ENCODE data around the gene RHOA.
"Not testable (repeated sequence)": the region's sequence is repeated elsewhere in the genome, so short reads cannot be mapped to it uniquely, and the experiment has no call there.

Gene RHOA

GRCh38 chr3:49410846-49411534 lies 786 bp downstream of the RHOA start:
- no peak for DNase-seq

- no peak for DNase-seq
Observed at GRCh38 chr3:49410066-49410845, 1.5 kb downstream of the RHOA start.

DNA sequence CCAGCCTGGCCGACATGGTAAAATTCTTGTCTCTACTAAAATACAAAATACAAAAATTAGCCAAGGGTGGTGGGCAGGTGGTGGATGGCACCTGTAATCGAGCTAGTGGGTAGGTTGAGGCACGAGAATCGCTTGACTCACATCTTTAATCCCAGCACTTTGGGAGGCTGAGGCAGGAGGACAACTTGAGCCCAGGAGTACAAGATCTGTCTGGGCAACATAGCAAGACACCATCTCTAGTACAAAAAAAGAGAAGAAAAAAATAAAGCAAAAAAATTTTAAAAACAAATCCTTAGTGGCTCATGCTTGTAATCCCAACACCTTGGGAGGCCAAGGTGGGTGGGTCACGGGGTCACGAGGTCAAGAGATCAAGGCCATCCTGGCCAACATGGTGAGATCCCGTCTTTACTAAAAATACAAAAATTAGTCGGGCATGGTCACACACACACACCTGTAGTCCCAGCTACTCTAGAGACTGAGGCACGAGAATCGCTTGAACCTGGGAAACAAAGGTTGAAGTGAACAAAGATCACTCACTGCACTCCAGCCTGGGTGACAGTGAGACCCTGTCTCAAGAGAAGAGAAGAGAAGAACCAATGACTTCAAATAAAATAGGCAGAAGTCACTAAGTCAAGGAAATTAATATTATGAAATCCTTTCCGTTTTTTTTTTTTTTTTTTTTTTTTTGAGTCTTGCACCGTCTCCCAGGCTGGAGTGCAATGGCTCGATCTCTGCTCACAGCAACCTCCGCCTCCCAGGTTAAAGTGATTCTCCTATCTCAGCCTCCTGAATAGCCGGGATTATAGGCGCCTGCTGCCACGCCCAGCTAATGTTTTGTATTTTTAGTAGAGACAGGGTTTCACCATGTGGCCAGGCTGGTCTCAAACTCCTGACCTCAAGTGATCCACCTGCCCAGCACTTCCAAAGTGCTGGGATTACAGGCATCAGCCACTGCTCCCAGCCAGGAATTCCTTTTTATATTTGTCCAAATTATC lies 4.9 kb downstream of the RHOA start:
- no peak for DNase-seq

GRCh38 chr3:49405570-49405969 lies 6.2 kb downstream of the RHOA start:
- DNase-seq: not testable (repeated sequence)

DNA sequence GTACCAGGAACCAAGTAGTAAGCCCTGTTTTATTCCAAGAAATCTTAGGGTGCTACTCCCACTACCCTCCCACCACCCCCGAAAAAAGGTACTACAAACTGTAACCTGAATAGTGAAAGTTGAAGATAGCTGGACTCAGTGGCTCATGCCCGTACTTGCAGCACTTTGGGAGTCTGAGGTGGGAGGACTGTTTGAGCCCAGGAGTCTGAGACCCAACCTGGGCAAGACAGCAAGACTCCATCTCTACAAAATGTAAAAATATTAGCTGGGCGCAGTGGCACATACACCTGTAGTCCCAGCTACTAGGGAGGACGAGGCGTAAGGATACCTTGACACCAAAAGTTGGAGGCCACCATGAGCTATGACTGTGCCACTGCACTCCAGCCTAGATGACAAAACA lies 7.9 kb downstream of the RHOA start:
- no peak for DNase-seq

DNA sequence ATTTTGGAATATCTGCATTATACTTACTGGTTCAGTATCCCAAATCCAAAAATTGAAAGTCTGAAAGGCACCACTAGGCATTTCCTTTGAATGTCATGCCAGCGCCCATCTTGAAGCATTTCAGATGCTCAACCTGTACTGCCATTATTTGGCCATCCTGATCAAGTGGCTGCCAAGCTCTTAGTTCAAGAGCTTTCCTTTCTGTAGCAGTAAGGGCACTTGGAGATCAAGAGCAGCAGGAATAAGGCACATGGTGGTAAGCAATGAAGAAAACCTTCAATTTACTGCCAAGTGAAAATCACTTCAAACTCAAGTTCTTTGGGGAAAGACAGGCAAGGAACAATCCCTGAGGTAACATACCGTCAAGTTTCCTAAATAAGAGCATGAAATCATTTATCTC lies 10.0 kb downstream of the RHOA start:
- no peak for DNase-seq

DNA sequence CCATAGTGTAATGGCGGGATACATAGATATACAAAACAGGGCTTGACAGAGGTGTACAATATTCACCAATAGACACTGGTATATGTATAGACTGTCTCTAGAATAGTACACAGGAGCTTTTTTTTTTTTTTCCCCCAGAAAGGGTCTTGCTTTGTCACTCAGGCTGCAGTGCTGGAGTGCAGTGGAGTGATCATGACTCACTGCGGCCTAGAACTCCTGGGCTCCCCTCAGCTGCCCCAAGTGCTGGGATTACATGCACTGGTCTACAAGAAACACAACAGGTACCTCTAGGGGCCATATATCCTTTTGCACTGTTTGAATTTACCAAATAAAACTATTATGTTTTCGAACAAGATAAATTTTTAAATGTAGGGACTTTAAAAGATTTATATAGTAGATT lies 12.3 kb downstream of the RHOA start:
- no peak for DNase-seq

GRCh38 chr3:49397470-49397869 lies 14.3 kb downstream of the RHOA start:
- no peak for DNase-seq

GRCh38 chr3:49391310-49391709 lies 20.5 kb downstream of the RHOA start:
- DNase-seq: not testable (repeated sequence)

GRCh38 chr3:49389297-49389696 lies 22.5 kb downstream of the RHOA start:
- DNase-seq: no peak

DNA sequence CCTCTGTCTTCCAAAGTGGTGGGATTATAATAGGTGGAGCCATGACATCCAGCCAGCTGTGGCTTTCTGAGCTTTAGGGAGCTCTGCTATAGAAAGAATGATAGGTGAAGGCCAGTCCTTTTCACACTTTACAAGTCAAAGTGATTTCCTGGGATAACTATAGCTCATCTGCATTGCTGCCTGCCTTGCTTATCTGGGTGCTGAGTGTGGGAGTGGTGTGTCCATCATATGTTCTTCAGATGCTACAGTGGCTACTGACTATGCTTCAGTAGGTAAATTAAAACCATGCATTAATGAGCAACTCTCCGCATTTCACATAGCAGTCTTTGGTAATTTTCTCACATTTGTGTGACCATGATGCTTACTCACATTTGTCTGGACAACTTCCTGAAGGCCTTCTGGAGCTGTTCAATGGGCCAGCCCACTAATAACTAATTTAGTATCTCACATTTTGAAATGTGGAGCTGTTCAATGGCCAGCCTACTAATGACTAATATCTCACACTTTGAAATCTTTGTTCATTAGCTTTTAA lies 23.4 kb downstream of the RHOA start:
- no peak for DNase-seq

GRCh38 chr3:49387721-49388120 lies 24.1 kb downstream of the RHOA start:
- DNase-seq: no peak

DNA sequence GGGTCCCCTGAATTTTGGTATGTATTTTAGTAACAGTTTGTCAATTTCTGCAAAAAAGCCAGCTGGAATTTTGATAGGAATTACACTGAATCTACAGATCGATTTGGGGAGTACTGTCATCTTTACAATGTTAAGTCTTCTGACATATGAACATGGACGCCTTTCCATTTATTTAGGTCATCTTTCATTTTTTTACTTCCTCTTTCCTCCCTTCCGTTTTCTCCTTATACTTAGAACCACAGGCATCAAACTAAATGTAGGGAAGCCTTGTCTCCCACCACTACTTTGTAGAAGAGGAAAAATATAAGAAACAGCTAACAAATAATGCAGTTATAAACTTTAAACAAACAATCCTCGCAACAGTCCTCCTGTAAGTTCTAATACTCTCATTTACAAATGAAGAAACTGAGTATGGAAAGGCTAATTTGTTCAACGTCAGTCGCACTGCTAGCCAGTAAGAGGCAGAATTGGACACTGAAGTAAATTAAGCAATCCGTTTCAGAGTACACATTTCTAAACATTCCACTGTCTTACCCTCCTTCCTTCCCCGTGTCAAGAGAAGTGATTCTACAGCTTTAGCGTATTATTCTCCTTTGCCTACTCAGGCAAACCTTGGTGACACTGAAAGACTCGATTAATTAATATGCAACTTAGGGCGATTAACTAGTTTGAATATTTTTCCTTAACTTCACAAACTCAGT lies 25.6 kb downstream of the RHOA start:
- no peak for DNase-seq

- no peak for DNase-seq
Observed at GRCh38 chr3:49385617-49386016, 26.2 kb downstream of the RHOA start.

GRCh38 chr3:49383387-49383786 lies 28.4 kb downstream of the RHOA start:
- DNase-seq: no peak

GRCh38 chr3:49378249-49378895 lies 33.4 kb downstream of the RHOA start:
- DNase-seq: no peak

DNA sequence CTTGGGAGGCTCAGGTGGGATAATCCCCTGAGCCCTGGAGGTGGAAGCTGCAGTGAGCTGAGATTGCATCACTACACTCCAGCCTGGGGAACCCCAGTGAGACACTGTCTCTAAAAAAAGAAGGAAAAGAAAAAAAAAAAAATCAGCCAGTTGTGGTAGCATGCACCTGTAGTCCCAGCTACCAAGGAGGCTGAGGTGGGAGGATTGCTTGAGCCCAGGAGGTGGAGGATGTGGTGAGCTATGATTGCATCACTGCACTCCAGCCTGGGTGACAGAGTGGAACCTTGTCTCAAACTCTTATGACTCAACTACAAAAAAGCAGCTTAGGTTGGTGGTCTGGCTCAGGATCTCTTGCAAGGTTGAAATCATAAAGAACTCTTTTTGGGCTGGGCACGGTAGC lies 34.3 kb downstream of the RHOA start:
- DNase-seq: peak; percentile 28 to 47

DNA sequence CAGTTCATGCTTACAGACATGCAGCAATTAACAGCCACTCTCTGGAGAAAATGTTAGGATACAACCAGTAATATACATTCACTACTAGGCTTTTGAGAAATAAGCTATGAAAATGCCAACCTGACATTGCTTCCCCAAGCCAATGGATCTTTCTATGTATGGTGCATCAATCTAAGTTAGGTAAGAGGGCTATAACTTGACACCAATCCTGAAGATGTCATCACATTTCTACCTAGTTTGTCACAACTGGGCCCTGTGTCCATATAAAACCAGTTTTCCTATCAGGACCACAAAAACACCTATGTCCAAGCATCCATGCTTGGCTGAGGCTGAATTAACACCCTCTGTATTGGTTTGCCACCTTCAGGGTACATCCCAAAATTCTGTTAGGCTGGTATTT lies 39.8 kb downstream of the RHOA start:
- DNase-seq: no peak

- no peak for DNase-seq
Observed at GRCh38 chr3:49370585-49371290, 41.0 kb downstream of the RHOA start.

DNA sequence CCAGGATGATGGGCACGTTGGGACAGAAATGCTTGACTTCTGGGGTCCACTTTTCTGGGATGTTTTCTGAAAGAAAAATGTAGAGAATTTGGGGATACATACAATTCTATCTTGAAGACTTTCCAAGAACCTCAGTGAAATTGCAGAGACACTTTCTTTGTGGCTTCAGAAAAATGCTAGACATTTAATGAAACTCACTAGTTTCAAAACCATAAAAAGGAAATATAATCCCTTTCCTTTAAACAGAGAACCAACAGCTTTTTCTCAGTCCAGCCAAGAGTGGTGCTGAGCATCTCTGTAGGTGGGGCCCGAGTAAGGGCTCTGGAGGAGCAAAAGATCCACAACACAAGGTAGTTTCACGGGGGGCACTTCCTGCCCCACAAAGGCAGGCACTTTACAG lies 49.2 kb downstream of the RHOA start:
- DNase-seq: no peak

- DNase-seq: no peak
Observed at GRCh38 chr3:49359623-49360022, 52.2 kb downstream of the RHOA start.
